B cell (primary cell): ENCODE results near the gene MGAT4B. TPM values are rescaled to one million over a fixed set of nuclear protein-coding genes. Genes with fewer than 3 reads are reported as not detected.
A peak's percentile ranks its signal among the peaks of the same experiment; 100 is the strongest.

ENCODE experiments used
- ATAC-seq: fragments of 200-7000 bp; cut with Tn5 transposase; one replicate; pipeline ENCODE4 v1.10.0; 2021; ENCODE audit warnings: low read depth, mild to moderate bottlenecking, moderate number of reproducible peaks, moderate library complexity
- CTCF ChIA-PET: fragments of 350-600 bp; sonication (Branson Sonifier 250); formaldehyde crosslinking; loops from one replicate; lab custom pipeline; 2021; ENCODE audit warnings: antibody characterized with exemption, inconsistent platforms; lab: Charles Lee
- POLR2A ChIA-PET: fragments of 350-600 bp; sonication (Branson Sonifier 250); formaldehyde crosslinking; loops from one replicate; lab custom pipeline; 2021; ENCODE audit warnings: antibody characterized with exemption; lab: Charles Lee
- DNase-seq: peaks from one replicate; pipeline ENCODE4 v3.0.0; 2013
- H2AFZ ChIP-seq: 2 replicates; pipeline ENCODE4 v1.6.1; 2012; ENCODE audit warnings: mild to moderate bottlenecking, low read depth, low read length; ENCODE audit not compliant: insufficient read depth, poor library complexity, severe bottlenecking
- H3K27ac ChIP-seq, 2 donors: 1 replicate in 1 of 2; 2 replicates in 1 of 2; pipeline ENCODE4 v1.5.1; 2012 to 2013; ENCODE audit warnings: low read length in 2 of 2, mild to moderate bottlenecking in 2 of 2, moderate library complexity in 1 of 2
- H3K27me3 ChIP-seq, 4 experiments: fragments of 200-600 bp in 1 of 4; sonication (generic) in 1 of 4; replicated peaks in 1 of 4; 1 replicate in 2 of 4; 2 replicates in 2 of 4; pipeline versions ENCODE4 v1.6.1 to v1.7.0; 2013 to 2016; ENCODE audit warnings: low read length in 3 of 4, mild to moderate bottlenecking in 2 of 4, mixed read lengths in 1 of 4, moderate library complexity in 1 of 4; ENCODE audit not compliant: insufficient read depth in 4 of 4, control insufficient read depth in 3 of 4; ENCODE audit errors: control extremely low read depth in 1 of 4
- H3K36me3 ChIP-seq, 2 experiments: replicated peaks in 1 of 2; 1 replicate in 1 of 2; 2 replicates in 1 of 2; pipeline versions ENCODE4 v1.6.1 to v1.7.1; 2013; ENCODE audit warnings: low read length in 1 of 2; ENCODE audit not compliant: insufficient read depth in 2 of 2, control insufficient read depth in 1 of 2; ENCODE audit errors: control extremely low read depth in 1 of 2, extremely low read depth in 1 of 2
- H3K4me1 ChIP-seq, 2 donors: fragments of 200-600 bp in 1 of 2; sonication (generic) in 1 of 2; 1 replicate in 1 of 2; 2 replicates in 1 of 2; pipeline versions ENCODE4 v1.5.1 to v1.6.1; 2013 to 2017; ENCODE audit warnings: low read length in 2 of 2; ENCODE audit not compliant: control insufficient read depth in 2 of 2, insufficient read depth in 2 of 2
- H3K4me2 ChIP-seq: replicated peaks from 2 replicates; pipeline ENCODE3; 2012; ENCODE audit warnings: mild to moderate bottlenecking, low read depth, low read length; ENCODE audit not compliant: poor library complexity, severe bottlenecking
- H3K4me3 ChIP-seq, 5 experiments: fragments of 200-600 bp in 1 of 5; sonication (generic) in 1 of 5; 1 replicate in 3 of 5; 2 replicates in 2 of 5; pipeline versions ENCODE4 v1.5.1 to v1.7.0; 2011 to 2016; ENCODE audit warnings: low read length in 4 of 5, mild to moderate bottlenecking in 4 of 5, low read depth in 2 of 5, control low read depth in 1 of 5, moderate library complexity in 1 of 5; ENCODE audit not compliant: insufficient read depth in 1 of 5; ENCODE audit errors: control extremely low read depth in 1 of 5, extremely low read depth in 1 of 5
- H3K79me2 ChIP-seq: fragments of 200-600 bp; sonication (generic); one replicate; pipeline ENCODE4 v1.6.0; 2016; ENCODE audit warnings: low read length; ENCODE audit not compliant: control insufficient read depth, insufficient read depth
- H3K9ac ChIP-seq: fragments of 200-600 bp; sonication (generic); 2 replicates; pipeline ENCODE4 v1.6.1; 2017; ENCODE audit warnings: mild to moderate bottlenecking, low read length, moderate library complexity
- H3K9me3 ChIP-seq, 3 donors: one replicate each; pipeline versions ENCODE4 v1.6.1 to v1.7.1; 2013; ENCODE audit warnings: low read length in 2 of 3; ENCODE audit not compliant: control insufficient read depth in 2 of 3, insufficient read depth in 1 of 3; ENCODE audit errors: control extremely low read depth in 1 of 3
- H4K20me1 ChIP-seq: 2 replicates; pipeline ENCODE4 v1.6.0; 2012; ENCODE audit warnings: mild to moderate bottlenecking, low read length; ENCODE audit not compliant: insufficient read depth, control insufficient read depth, poor library complexity, severe bottlenecking
- H3K27ac Mint-ChIP-seq: one replicate; pipeline ENCODE4 v1.8.0; 2021; ENCODE audit warnings: mixed read lengths
- H3K27me3 Mint-ChIP-seq: one replicate; pipeline ENCODE4 v1.8.0; 2021; ENCODE audit warnings: mixed read lengths
- H3K4me1 Mint-ChIP-seq: one replicate; pipeline ENCODE4 v1.8.0; 2021; ENCODE audit warnings: mixed read lengths
- H3K4me3 Mint-ChIP-seq: one replicate; pipeline ENCODE4 v1.8.0; 2021; ENCODE audit warnings: mixed read lengths
- H3K9me3 Mint-ChIP-seq: one replicate; pipeline ENCODE4 v1.8.0; 2022; ENCODE audit warnings: mixed read lengths; ENCODE audit not compliant: insufficient read depth
- CTCF ChIP-seq: fragments of 200-600 bp; IDR thresholded peaks from one replicate; pipeline ENCODE4 v1.8.0; 2022; ENCODE audit warnings: antibody characterized with exemption, mild to moderate bottlenecking
- EZH2 ChIP-seq: IDR thresholded peaks from 2 replicates; pipeline ENCODE4 v1.6.1; 2012; ENCODE audit warnings: borderline replicate concordance, low read depth, mild to moderate bottlenecking, moderate library complexity, low read length; ENCODE audit not compliant: insufficient read depth, poor library complexity, severe bottlenecking
- WGBS: methylation state at CpG from one replicate; pipeline ENCODE4 v1.1.5; 2013; ENCODE audit warnings: missing lambda C conversion rate; ENCODE audit not compliant: insufficient coverage; 5-methylcytosine and 5-hydroxymethylcytosine counted together
- intact Hi-C: fragments of 100-400 bp; cut with micrococcal nuclease; formaldehyde crosslinking; loops from one replicate; pipeline ENCODE4 v1.10.0; 2022
- polyA plus RNA-seq: library from polyadenylated mRNA; depleted of rRNA; stranded (reverse); fragments of >200 nt; gene quantifications from 2 replicates; pipeline ENCODE4 v1.2.3, GENCODE V29; 2012
- total RNA-seq, 2 donors: library from RNA; stranded (reverse); fragments of 120-200 nt in 1 of 2; gene quantifications; 1 replicate in 1 of 2; 2 replicates in 1 of 2; pipeline versions ENCODE4 v1.2.3 to v1.2.4, GENCODE V29; 2013 to 2022

MGAT4B gene
- total and polyA plus RNA-seq, 2 donors (not counting 1 experiment from before 2014, with no cell fraction given) = 105 to 165 TPM

- peaks cover 84% of the 10 kb centered on the region for H3K79me2 ChIP-seq
- peak overlapping the region in 1 of 2 donors; percentile 7 for H3K27ac ChIP-seq
- peaks cover 0 to 2% of the 10 kb centered on the region in 2 experiments for H3K36me3 ChIP-seq
- Mint-ChIP-seq H3K4me1 (peaks cover 52% of the 10 kb centered on the region), H3K9me3 (no peaks in the 10 kb centered on the region), H3K27me3 (no peaks in the 10 kb centered on the region), H3K27ac (peak overlapping the region; percentile 47), H3K4me3 (no peak overlapping the region)
- peaks cover 90% of the 10 kb centered on the region for H4K20me1 ChIP-seq
- peaks cover 15 to 32% of the 10 kb centered on the region in 2 donors for H3K4me1 ChIP-seq
- no peaks in the 10 kb centered on the region for H3K27me3 ChIP-seq
- H3K9me3 ChIP-seq = no peaks in the 10 kb centered on the region
- no peak overlapping the region for H3K9ac ChIP-seq
- no peak overlapping the region for H3K4me2 ChIP-seq
- intact Hi-C loops = loop anchor here (5.0 kb wide), 1 partner anchor 593 kb away; no protein-coding TSS in a partner anchor
- POLR2A ChIA-PET = no interaction called here
- TF ChIP-seq EZH2 (no peak), CTCF (no peak)
- WGBS = 82% methylated on average over 4 of the region's 9 CpGs
- ATAC-seq (no peak), DNase-seq (no peak)
- H2AFZ ChIP-seq = no peak overlapping the region
- CTCF ChIA-PET = no interaction called here
- no peak overlapping the region for H3K4me3 ChIP-seq
Observed at GRCh38 chr5:179759581-179760551, 46.8 kb downstream of the MGAT4B start.

- H2AFZ ChIP-seq = no peak overlapping the region
- H3K9me3 Mint-ChIP-seq = no peaks in the 10 kb centered on the region
- H3K4me3 Mint-ChIP-seq = no peak overlapping the region
- H3K36me3 ChIP-seq = no peaks in the 10 kb centered on the region
- ATAC-seq = no peak
- H3K9ac ChIP-seq = no peak overlapping the region
- intact Hi-C loops = no loop called here
- H3K27me3 ChIP-seq = no peaks in the 10 kb centered on the region
- no peak overlapping the region for H3K27ac ChIP-seq
- no peaks in the 10 kb centered on the region for H3K27me3 Mint-ChIP-seq
- peaks cover 84% of the 10 kb centered on the region for H3K79me2 ChIP-seq
- ChIA-PET CTCF (no interaction called here), POLR2A (no interaction called here)
- no peak overlapping the region for H3K27ac Mint-ChIP-seq
- peaks cover 15 to 34% of the 10 kb centered on the region in 2 donors for H3K4me1 ChIP-seq
- H4K20me1 ChIP-seq = peaks cover 91% of the 10 kb centered on the region
- H3K4me2 ChIP-seq = no peak overlapping the region
- peaks cover 58% of the 10 kb centered on the region for H3K4me1 Mint-ChIP-seq
- 98% methylated on average over 8 of the region's 8 CpGs for WGBS
- no peaks in the 10 kb centered on the region for H3K9me3 ChIP-seq
- H3K4me3 ChIP-seq = no peak overlapping the region
- no peak for DNase-seq
- TF ChIP-seq EZH2 (no peak), CTCF (no peak)
Observed at GRCh38 chr5:179758955-179759354, 47.7 kb downstream of the MGAT4B start.
